Glutamatergic neuron (in vitro differentiated cells): ENCODE data around the gene CD244. TPM values are rescaled to one million over a fixed set of nuclear protein-coding genes. Genes with fewer than 3 reads are reported as not detected.

ENCODE experiments used
- DNase-seq: peaks from one replicate; pipeline ENCODE4 v3.0.0; 2022
- H3K27ac Mint-ChIP-seq: one replicate; pipeline ENCODE4 v1.8.0; 2020; ENCODE audit warnings: mild to moderate bottlenecking, mixed read lengths, inconsistent platforms; ENCODE audit not compliant: unreplicated experiment
- H3K27me3 Mint-ChIP-seq: one replicate; pipeline ENCODE4 v1.8.0; 2020; ENCODE audit warnings: mild to moderate bottlenecking, moderate library complexity, mixed read lengths, inconsistent platforms; ENCODE audit not compliant: unreplicated experiment
- H3K36me3 Mint-ChIP-seq: one replicate; pipeline ENCODE4 v1.8.0; 2020; ENCODE audit warnings: mild to moderate bottlenecking, mixed read lengths, inconsistent platforms; ENCODE audit not compliant: unreplicated experiment
- H3K4me1 Mint-ChIP-seq: one replicate; pipeline ENCODE4 v1.8.0; 2020; ENCODE audit warnings: mild to moderate bottlenecking, low read depth, mixed read lengths, inconsistent platforms; ENCODE audit not compliant: unreplicated experiment
- H3K4me3 Mint-ChIP-seq: one replicate; pipeline ENCODE4 v1.8.0; 2020; ENCODE audit warnings: mild to moderate bottlenecking, mixed read lengths, inconsistent platforms; ENCODE audit not compliant: unreplicated experiment
- H3K9me3 Mint-ChIP-seq: one replicate; pipeline ENCODE4 v1.8.0; 2020; ENCODE audit warnings: mild to moderate bottlenecking, moderate library complexity, mixed read lengths, inconsistent platforms; ENCODE audit not compliant: unreplicated experiment
- CTCF ChIP-seq: fragments of 200-600 bp; sonication (generic); IDR thresholded peaks from one replicate; pipeline ENCODE4 v1.5.0; 2021; ENCODE audit not compliant: partially characterized antibody, unreplicated experiment
- long read RNA-seq: library from polyadenylated mRNA; unstranded; transcript quantifications from one replicate; pipeline ENCODE4 v2.0.0, GENCODE V29; 2020; ENCODE audit not compliant: unreplicated experiment
- total RNA-seq: library from RNA; stranded (reverse); fragmentation: NEBNext Ultra II Directional; extraction: Animal tissue kit (Norgen Biotek cat#: 25700); gene quantifications from one replicate; pipeline ENCODE4 v1.2.1, GENCODE V29; 2021; ENCODE audit not compliant: unreplicated experiment

The CD244 gene, protein sequence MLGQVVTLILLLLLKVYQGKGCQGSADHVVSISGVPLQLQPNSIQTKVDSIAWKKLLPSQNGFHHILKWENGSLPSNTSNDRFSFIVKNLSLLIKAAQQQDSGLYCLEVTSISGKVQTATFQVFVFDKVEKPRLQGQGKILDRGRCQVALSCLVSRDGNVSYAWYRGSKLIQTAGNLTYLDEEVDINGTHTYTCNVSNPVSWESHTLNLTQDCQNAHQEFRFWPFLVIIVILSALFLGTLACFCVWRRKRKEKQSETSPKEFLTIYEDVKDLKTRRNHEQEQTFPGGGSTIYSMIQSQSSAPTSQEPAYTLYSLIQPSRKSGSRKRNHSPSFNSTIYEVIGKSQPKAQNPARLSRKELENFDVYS
- total RNA-seq = not detected
- long read RNA-seq = 0 reads

DNA sequence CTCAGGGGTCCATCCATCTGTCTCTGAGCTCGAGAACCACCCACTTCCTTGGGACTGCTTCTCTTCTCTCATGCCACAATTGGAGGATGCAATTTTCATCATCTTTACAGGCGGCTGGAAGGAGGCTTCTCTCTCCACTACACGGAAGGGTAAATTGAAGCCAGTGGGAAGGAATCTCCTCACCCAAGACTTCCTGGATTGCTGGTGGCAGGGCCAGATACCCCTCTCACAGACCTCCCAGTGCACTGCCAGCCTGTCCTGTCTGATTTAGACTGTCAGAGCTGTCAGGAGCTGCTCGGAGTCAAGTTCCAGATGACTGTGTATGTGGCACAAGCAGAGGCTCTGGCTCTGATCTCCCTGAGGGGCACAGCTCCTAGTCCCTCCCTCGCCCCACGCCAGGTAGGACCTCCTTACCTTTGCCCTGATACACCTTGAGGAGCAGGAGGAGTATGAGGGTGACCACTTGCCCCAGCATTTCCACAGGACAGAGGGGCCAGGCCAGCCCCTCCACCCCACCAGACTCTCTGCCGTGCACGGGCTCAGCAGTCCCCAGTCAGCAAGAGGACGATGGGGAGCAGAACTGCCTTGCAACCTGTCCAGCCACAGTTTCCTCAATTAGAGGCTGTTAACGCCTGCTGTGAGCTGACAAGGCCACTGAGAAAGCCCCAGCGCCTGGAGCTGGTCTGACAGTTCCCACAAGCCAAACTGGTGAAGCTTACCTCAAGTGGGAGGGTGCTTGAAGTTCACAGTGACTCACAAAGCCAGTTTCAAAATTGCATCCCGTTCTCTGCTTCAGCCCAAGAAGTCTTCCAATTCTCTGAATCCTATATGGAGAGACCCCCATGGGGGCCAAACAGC, at the start of gene CD244:
Gene CD244 (minus strand): TSS at position 685 of the 858 bp plus-strand sequence. CDS start 210 bp downstream, at position 475.
- H3K36me3 Mint-ChIP-seq = no peaks in the 10 kb centered on the region
- H3K27me3 Mint-ChIP-seq = peaks cover 5% of the 10 kb centered on the region
- H3K9me3 Mint-ChIP-seq = peaks cover 5% of the 10 kb centered on the region
- no peak for TF ChIP-seq CTCF
- DNase-seq = no peak
- no peaks in the 10 kb centered on the region for H3K4me1 Mint-ChIP-seq
- no peak within 1 kb of the TSS for H3K27ac Mint-ChIP-seq
- no peak within 1 kb of the TSS for H3K4me3 Mint-ChIP-seq

DNA sequence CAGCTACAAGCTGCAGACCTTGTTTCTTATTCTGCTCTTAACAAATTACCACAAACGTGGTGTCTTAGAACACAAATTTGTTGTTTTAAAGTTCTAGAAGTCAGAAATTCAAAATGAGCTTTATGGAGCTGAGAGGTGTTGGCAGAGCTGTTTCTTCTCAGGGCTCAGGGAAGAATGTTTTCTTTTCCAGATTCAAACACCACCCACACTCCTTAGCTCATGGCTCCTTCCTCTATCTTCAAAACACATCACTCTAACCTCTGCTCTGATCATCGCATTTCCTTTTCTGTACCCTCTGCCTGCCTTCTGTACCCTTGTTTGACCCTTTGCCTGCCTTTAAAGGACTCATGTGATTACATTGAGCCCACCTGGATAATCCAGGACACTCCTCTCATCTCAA, 49.2 kb upstream of the CD244 start:
- H3K36me3 Mint-ChIP-seq = no peaks in the 10 kb centered on the region
- TF ChIP-seq CTCF = no peak
- no peak for DNase-seq

GRCh38 chr1:160911441-160911840, 48.8 kb upstream of the CD244 start:
- TF ChIP-seq CTCF = no peak
- Mint-ChIP-seq H3K36me3 (no peaks in the 10 kb centered on the region), H3K4me1 (peaks cover 6% of the 10 kb centered on the region), H3K4me3 (no peak overlapping the region), H3K27me3 (peaks cover 2% of the 10 kb centered on the region), H3K27ac (no peak overlapping the region), H3K9me3 (no peaks in the 10 kb centered on the region)
- no peak for DNase-seq

More for the DNA sequence above, 49.2 kb upstream of the CD244 start:
- peaks cover 2% of the 10 kb centered on the region for H3K27me3 Mint-ChIP-seq
- H3K27ac Mint-ChIP-seq = no peak overlapping the region
- peaks cover 6% of the 10 kb centered on the region for H3K4me1 Mint-ChIP-seq
- no peaks in the 10 kb centered on the region for H3K9me3 Mint-ChIP-seq
- no peak overlapping the region for H3K4me3 Mint-ChIP-seq

- Mint-ChIP-seq H3K27me3 (peaks cover 2% of the 10 kb centered on the region), H3K4me1 (peaks cover 6% of the 10 kb centered on the region), H3K36me3 (no peaks in the 10 kb centered on the region), H3K27ac (no peak overlapping the region), H3K4me3 (no peak overlapping the region), H3K9me3 (no peaks in the 10 kb centered on the region)
- no peak for TF ChIP-seq CTCF
- DNase-seq = no peak
Measured at GRCh38 chr1:160910170-160910750, 47.6 kb upstream of the CD244 start.
